GM06990 (cell line): Measurements from ENCODE around the gene ZBTB24.

Source experiments
- DNase-seq: peaks from one replicate; pipeline ENCODE4 v3.0.0-alpha.2; 2011; ENCODE audit not compliant: insufficient read length; ENCODE audit errors: extremely low read depth
- H3K27me3 ChIP-seq: replicated peaks from 2 replicates; pipeline ENCODE4 v1.6.0; 2011; ENCODE audit warnings: low read length; ENCODE audit not compliant: control insufficient read depth, insufficient read depth
- H3K36me3 ChIP-seq: 2 replicates; pipeline ENCODE4 v1.5.1; 2011; ENCODE audit warnings: low read length; ENCODE audit not compliant: control insufficient read depth, insufficient read depth
- H3K4me3 ChIP-seq: replicated peaks from 2 replicates; pipeline ENCODE4 v1.5.1; 2011; ENCODE audit warnings: low read depth, mild to moderate bottlenecking, control low read depth, low read length
- TF ChIP-seq, protein P1 (sequence below): IDR thresholded peaks from 2 replicates; pipeline ENCODE4 v1.5.1; 2011; ENCODE audit warnings: low read length, control low read depth, mild to moderate bottlenecking, inconsistent platforms; ENCODE audit not compliant: insufficient read depth, poor library complexity, severe bottlenecking

Gene ZBTB24

DNA sequence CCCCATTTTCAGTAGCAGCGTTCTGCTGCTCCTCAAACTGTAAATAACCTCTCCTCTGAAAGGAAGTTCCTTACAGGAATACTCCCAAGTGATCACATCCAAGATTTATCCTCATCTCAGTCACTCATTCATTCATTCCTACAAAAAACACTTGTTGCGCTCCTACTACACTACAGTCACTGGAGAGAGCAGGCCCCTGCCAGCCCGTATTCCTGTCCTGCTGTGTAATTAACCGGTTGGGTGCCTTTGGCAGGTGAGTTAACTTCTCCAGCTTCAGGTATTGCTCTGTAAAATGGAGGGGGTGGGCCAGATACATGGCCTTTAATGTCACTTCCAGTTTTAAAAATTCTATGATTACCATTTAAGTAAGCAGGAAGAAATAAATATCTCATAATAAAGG is 15.0 kb upstream of the ZBTB24 start:
- Histone ChIP-seq H3K27me3 (no peaks in the 10 kb centered on the region), H3K36me3 (no peaks in the 10 kb centered on the region), H3K4me3 (no peak overlapping the region)
- DNase-seq = no peak
- TF ChIP-seq, protein P1, sequence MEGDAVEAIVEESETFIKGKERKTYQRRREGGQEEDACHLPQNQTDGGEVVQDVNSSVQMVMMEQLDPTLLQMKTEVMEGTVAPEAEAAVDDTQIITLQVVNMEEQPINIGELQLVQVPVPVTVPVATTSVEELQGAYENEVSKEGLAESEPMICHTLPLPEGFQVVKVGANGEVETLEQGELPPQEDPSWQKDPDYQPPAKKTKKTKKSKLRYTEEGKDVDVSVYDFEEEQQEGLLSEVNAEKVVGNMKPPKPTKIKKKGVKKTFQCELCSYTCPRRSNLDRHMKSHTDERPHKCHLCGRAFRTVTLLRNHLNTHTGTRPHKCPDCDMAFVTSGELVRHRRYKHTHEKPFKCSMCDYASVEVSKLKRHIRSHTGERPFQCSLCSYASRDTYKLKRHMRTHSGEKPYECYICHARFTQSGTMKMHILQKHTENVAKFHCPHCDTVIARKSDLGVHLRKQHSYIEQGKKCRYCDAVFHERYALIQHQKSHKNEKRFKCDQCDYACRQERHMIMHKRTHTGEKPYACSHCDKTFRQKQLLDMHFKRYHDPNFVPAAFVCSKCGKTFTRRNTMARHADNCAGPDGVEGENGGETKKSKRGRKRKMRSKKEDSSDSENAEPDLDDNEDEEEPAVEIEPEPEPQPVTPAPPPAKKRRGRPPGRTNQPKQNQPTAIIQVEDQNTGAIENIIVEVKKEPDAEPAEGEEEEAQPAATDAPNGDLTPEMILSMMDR = no peak

DNA sequence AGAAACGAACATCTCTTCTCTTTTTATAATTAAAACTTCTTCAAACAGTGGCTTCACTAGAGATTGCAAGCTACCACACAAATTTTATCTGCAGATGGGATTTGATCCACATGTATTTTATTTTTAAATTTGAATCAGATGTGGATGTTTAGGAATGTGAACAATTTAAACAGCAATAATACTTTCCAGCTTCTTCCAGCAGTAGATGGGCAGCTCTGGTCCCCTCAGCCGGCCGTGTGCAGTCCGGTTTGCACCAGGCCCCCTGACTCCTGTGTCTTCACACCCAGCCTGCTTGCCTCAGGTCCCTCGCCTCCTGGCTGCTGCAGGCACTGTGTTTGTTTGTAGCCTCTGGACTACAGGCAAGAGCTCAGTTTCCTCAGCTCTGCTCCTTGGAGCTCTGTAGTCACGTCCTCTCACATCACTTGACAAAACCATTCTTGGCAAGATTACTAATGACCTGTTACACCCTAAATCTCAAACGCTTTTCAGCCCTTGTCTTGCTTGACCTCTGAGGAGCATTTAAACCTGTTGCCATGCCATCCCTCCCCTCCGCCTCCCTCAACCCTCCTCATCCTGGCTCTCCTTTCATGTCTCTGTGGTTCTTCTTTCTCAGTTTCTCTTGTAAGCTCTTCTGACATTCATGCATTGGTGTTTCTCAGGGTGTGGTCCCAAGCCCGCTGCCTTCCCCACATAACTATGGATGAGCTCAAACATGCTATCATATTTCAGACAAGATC is 13.2 kb upstream of the ZBTB24 start:
- Histone ChIP-seq H3K27me3 (no peaks in the 10 kb centered on the region), H3K36me3 (no peaks in the 10 kb centered on the region), H3K4me3 (no peak overlapping the region)
- TF ChIP-seq, protein P1 = no peak
- DNase-seq = no peak

- TF ChIP-seq, protein P1 = no peak
- DNase-seq = no peak
- Histone ChIP-seq H3K4me3 (no peak overlapping the region), H3K27me3 (no peaks in the 10 kb centered on the region), H3K36me3 (no peaks in the 10 kb centered on the region)
These were observed 10.8 kb upstream of the ZBTB24 start for GRCh38 chr6:109493865-109494264.

GRCh38 chr6:109491207-109491938 is 8.4 kb upstream of the ZBTB24 start:
- Histone ChIP-seq H3K27me3 (no peaks in the 10 kb centered on the region), H3K36me3 (no peaks in the 10 kb centered on the region), H3K4me3 (no peak overlapping the region)
- no peak for DNase-seq
- TF ChIP-seq, protein P1 = no peak

DNA sequence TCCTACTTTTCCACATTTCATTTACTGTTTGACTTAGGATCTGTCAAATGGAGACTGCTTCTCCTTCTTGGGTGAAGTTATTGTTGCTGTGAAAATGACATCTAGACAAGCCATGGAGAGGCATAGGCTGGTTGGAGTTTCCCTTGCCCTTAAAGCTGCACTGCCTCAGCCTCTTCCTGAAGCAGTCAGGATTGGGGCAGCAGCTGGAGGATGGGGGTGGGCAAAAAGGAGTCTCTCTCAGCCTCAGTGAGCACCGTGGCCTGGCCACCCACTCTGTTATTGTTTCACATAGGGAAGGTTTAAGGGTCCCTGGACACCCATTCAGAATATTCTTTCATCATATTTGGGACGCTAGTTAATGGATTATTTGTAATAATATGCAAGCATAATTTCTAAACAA is 7.7 kb upstream of the ZBTB24 start:
- TF ChIP-seq, protein P1 = no peak
- Histone ChIP-seq H3K4me3 (no peak overlapping the region), H3K36me3 (no peaks in the 10 kb centered on the region), H3K27me3 (no peaks in the 10 kb centered on the region)
- DNase-seq = no peak
